ENCODE results near the gene SF3B5.

Gene SF3B5

GRCh38 chr6:144131248-144131709 is 35.9 kb upstream of the SF3B5 start:
- no peak overlapping the region for H3K56ac ChIP-seq (ENCODE audit: low read length)
- no peak overlapping the region for H2BK5ac ChIP-seq (ENCODE audit: low read length)
- WGBS (ENCODE audit: extremely low coverage, insufficient coverage, low lambda C conversion rate): no CpG with 5 or more reads among the region's 1 CpG
- H3K4me3 ChIP-seq (ENCODE audit: low read length): no peak overlapping the region
- no peaks in the 10 kb centered on the region for H3K4me1 ChIP-seq (ENCODE audit: control insufficient read depth, low read depth, low read length)
- H3K79me2 ChIP-seq (ENCODE audit: control insufficient read depth, insufficient read depth, low read length): no peaks in the 10 kb centered on the region
- H3K79me1 ChIP-seq (ENCODE audit: low read length): no peaks in the 10 kb centered on the region
- H2BK120ac ChIP-seq (ENCODE audit: low read depth, low read length): no peak overlapping the region
- H3K27ac ChIP-seq (ENCODE audit: low read depth, low read length): no peak overlapping the region
- no peak overlapping the region for H4K5ac ChIP-seq (ENCODE audit: low read length)
- no peaks in the 10 kb centered on the region for H3K36me3 ChIP-seq (ENCODE audit: control insufficient read depth, insufficient read depth, low read length)
- H3K4me2 ChIP-seq (ENCODE audit: low read length): no peak overlapping the region
- no peak overlapping the region for H3K9ac ChIP-seq (ENCODE audit: low read length)
- no peak for DNase-seq
- no peak overlapping the region for H4K8ac ChIP-seq (ENCODE audit: low read depth, low read length)
- H3K23ac ChIP-seq (ENCODE audit: low read length): no peak overlapping the region
- H2AK5ac ChIP-seq (ENCODE audit: low read length): no peak overlapping the region
- no peak overlapping the region for H3K18ac ChIP-seq (ENCODE audit: low read length)
- no peak overlapping the region for H2BK15ac ChIP-seq (replicated peaks; ENCODE audit: low read depth)
- no peak overlapping the region for H3K4ac ChIP-seq (ENCODE audit: low read depth, low read length)
- H3K27me3 ChIP-seq (ENCODE audit: insufficient read depth, low read length, poor library complexity): no peaks in the 10 kb centered on the region

- H2AK5ac ChIP-seq (ENCODE audit: low read length): no peak overlapping the region
- H3K23ac ChIP-seq (ENCODE audit: low read length): peak overlapping the region; percentile 6
- H2BK5ac ChIP-seq (ENCODE audit: low read length): no peak overlapping the region
- no peak overlapping the region for H3K18ac ChIP-seq (ENCODE audit: low read length)
- H3K4ac ChIP-seq (ENCODE audit: low read depth, low read length): no peak overlapping the region
- H3K36me3 ChIP-seq (ENCODE audit: control insufficient read depth, insufficient read depth, low read length): no peaks in the 10 kb centered on the region
- no peak overlapping the region for H2BK120ac ChIP-seq (ENCODE audit: low read depth, low read length)
- no peak overlapping the region for H3K56ac ChIP-seq (ENCODE audit: low read length)
- DNase-seq: no peak
- no peaks in the 10 kb centered on the region for H3K4me1 ChIP-seq (ENCODE audit: control insufficient read depth, low read depth, low read length)
- no peaks in the 10 kb centered on the region for H3K79me2 ChIP-seq (ENCODE audit: control insufficient read depth, insufficient read depth, low read length)
- no CpG with 5 or more reads among the region's 6 CpGs for WGBS (ENCODE audit: extremely low coverage, insufficient coverage, low lambda C conversion rate)
- no peaks in the 10 kb centered on the region for H3K79me1 ChIP-seq (ENCODE audit: low read length)
- H3K4me3 ChIP-seq (ENCODE audit: low read length): no peak overlapping the region
- no peaks in the 10 kb centered on the region for H3K27me3 ChIP-seq (ENCODE audit: insufficient read depth, low read length, poor library complexity)
- no peak overlapping the region for H3K27ac ChIP-seq (ENCODE audit: low read depth, low read length)
- no peak overlapping the region for H3K4me2 ChIP-seq (ENCODE audit: low read length)
- no peak overlapping the region for H2BK15ac ChIP-seq (replicated peaks; ENCODE audit: low read depth)
- H4K8ac ChIP-seq (ENCODE audit: low read depth, low read length): no peak overlapping the region
- H3K9ac ChIP-seq (ENCODE audit: low read length): no peak overlapping the region
- H4K5ac ChIP-seq (ENCODE audit: low read length): no peak overlapping the region
These were observed 34.1 kb upstream of the SF3B5 start for GRCh38 chr6:144129469-144129868.

- Histone ChIP-seq H3K27me3 (ENCODE audit: insufficient read depth, low read length, poor library complexity) (no peaks in the 10 kb centered on the region), H3K36me3 (ENCODE audit: control insufficient read depth, insufficient read depth, low read length) (no peaks in the 10 kb centered on the region), H2BK5ac (ENCODE audit: low read length) (no peak overlapping the region), H2BK120ac (ENCODE audit: low read depth, low read length) (no peak overlapping the region), H4K5ac (ENCODE audit: low read length) (no peak overlapping the region), H3K18ac (ENCODE audit: low read length) (no peak overlapping the region), H3K23ac (ENCODE audit: low read length) (no peak overlapping the region), H3K27ac (ENCODE audit: low read depth, low read length) (no peak overlapping the region), H2BK15ac (replicated peaks; ENCODE audit: low read depth) (no peak overlapping the region), H3K9ac (ENCODE audit: low read length) (no peak overlapping the region), H3K79me1 (ENCODE audit: low read length) (no peaks in the 10 kb centered on the region), H3K4ac (ENCODE audit: low read depth, low read length) (no peak overlapping the region), H3K4me3 (ENCODE audit: low read length) (no peak overlapping the region), H3K79me2 (ENCODE audit: control insufficient read depth, insufficient read depth, low read length) (no peaks in the 10 kb centered on the region), H3K4me1 (ENCODE audit: control insufficient read depth, low read depth, low read length) (no peaks in the 10 kb centered on the region), H3K4me2 (ENCODE audit: low read length) (no peak overlapping the region), H3K56ac (ENCODE audit: low read length) (no peak overlapping the region), H2AK5ac (ENCODE audit: low read length) (no peak overlapping the region), H4K8ac (ENCODE audit: low read depth, low read length) (no peak overlapping the region)
- no CpG with 5 or more reads among the region's 6 CpGs for WGBS (ENCODE audit: extremely low coverage, insufficient coverage, low lambda C conversion rate)
- no peak for DNase-seq
These were observed 31.7 kb upstream of the SF3B5 start for GRCh38 chr6:144127097-144127496.

GRCh38 chr6:144123836-144124235 is 28.5 kb upstream of the SF3B5 start:
- DNase-seq: no peak
- Histone ChIP-seq H3K4me2 (ENCODE audit: low read length) (no peak overlapping the region), H2BK120ac (ENCODE audit: low read depth, low read length) (no peak overlapping the region), H3K79me2 (ENCODE audit: control insufficient read depth, insufficient read depth, low read length) (no peaks in the 10 kb centered on the region), H2AK5ac (ENCODE audit: low read length) (no peak overlapping the region), H3K23ac (ENCODE audit: low read length) (no peak overlapping the region), H3K79me1 (ENCODE audit: low read length) (no peaks in the 10 kb centered on the region), H3K18ac (ENCODE audit: low read length) (no peak overlapping the region), H4K8ac (ENCODE audit: low read depth, low read length) (no peak overlapping the region), H4K5ac (ENCODE audit: low read length) (no peak overlapping the region), H3K36me3 (ENCODE audit: control insufficient read depth, insufficient read depth, low read length) (no peaks in the 10 kb centered on the region), H2BK15ac (replicated peaks; ENCODE audit: low read depth) (no peak overlapping the region), H3K4me3 (ENCODE audit: low read length) (no peak overlapping the region), H3K9ac (ENCODE audit: low read length) (no peak overlapping the region), H3K27me3 (ENCODE audit: insufficient read depth, low read length, poor library complexity) (no peaks in the 10 kb centered on the region), H3K4me1 (ENCODE audit: control insufficient read depth, low read depth, low read length) (no peaks in the 10 kb centered on the region), H3K56ac (ENCODE audit: low read length) (no peak overlapping the region), H3K4ac (ENCODE audit: low read depth, low read length) (no peak overlapping the region), H2BK5ac (ENCODE audit: low read length) (no peak overlapping the region), H3K27ac (ENCODE audit: low read depth, low read length) (no peak overlapping the region)
- no CpG with 5 or more reads among the region's 2 CpGs for WGBS (ENCODE audit: extremely low coverage, insufficient coverage, low lambda C conversion rate)

GRCh38 chr6:144123421-144123820 is 28.0 kb upstream of the SF3B5 start:
- H3K79me1 ChIP-seq (ENCODE audit: low read length): no peaks in the 10 kb centered on the region
- H3K4me2 ChIP-seq (ENCODE audit: low read length): no peak overlapping the region
- no peak overlapping the region for H3K18ac ChIP-seq (ENCODE audit: low read length)
- no peak overlapping the region for H2BK15ac ChIP-seq (replicated peaks; ENCODE audit: low read depth)
- H3K4me1 ChIP-seq (ENCODE audit: control insufficient read depth, low read depth, low read length): no peaks in the 10 kb centered on the region
- no peak overlapping the region for H3K23ac ChIP-seq (ENCODE audit: low read length)
- H3K56ac ChIP-seq (ENCODE audit: low read length): no peak overlapping the region
- WGBS (ENCODE audit: extremely low coverage, insufficient coverage, low lambda C conversion rate): no CpG with 5 or more reads among the region's 2 CpGs
- H3K27ac ChIP-seq (ENCODE audit: low read depth, low read length): no peak overlapping the region
- no peak overlapping the region for H3K4ac ChIP-seq (ENCODE audit: low read depth, low read length)
- H2AK5ac ChIP-seq (ENCODE audit: low read length): no peak overlapping the region
- no peak overlapping the region for H3K4me3 ChIP-seq (ENCODE audit: low read length)
- H3K79me2 ChIP-seq (ENCODE audit: control insufficient read depth, insufficient read depth, low read length): no peaks in the 10 kb centered on the region
- no peak overlapping the region for H2BK5ac ChIP-seq (ENCODE audit: low read length)
- no peak overlapping the region for H3K9ac ChIP-seq (ENCODE audit: low read length)
- no peak overlapping the region for H4K5ac ChIP-seq (ENCODE audit: low read length)
- H3K27me3 ChIP-seq (ENCODE audit: insufficient read depth, low read length, poor library complexity): no peaks in the 10 kb centered on the region
- H2BK120ac ChIP-seq (ENCODE audit: low read depth, low read length): no peak overlapping the region
- no peaks in the 10 kb centered on the region for H3K36me3 ChIP-seq (ENCODE audit: control insufficient read depth, insufficient read depth, low read length)
- no peak overlapping the region for H4K8ac ChIP-seq (ENCODE audit: low read depth, low read length)
- no peak for DNase-seq

- no peaks in the 10 kb centered on the region for H3K79me2 ChIP-seq (ENCODE audit: control insufficient read depth, insufficient read depth, low read length)
These were observed 27.5 kb upstream of the SF3B5 start for GRCh38 chr6:144122861-144123260.

More at GRCh38 chr6:144122861-144123260, 27.5 kb upstream of the SF3B5 start:
- no peak overlapping the region for H3K23ac ChIP-seq (ENCODE audit: low read length)
- no peaks in the 10 kb centered on the region for H3K36me3 ChIP-seq (ENCODE audit: control insufficient read depth, insufficient read depth, low read length)
- H3K18ac ChIP-seq (ENCODE audit: low read length): no peak overlapping the region
- H3K79me1 ChIP-seq (ENCODE audit: low read length): no peaks in the 10 kb centered on the region
- H3K56ac ChIP-seq (ENCODE audit: low read length): no peak overlapping the region
- no peak overlapping the region for H4K8ac ChIP-seq (ENCODE audit: low read depth, low read length)
- H3K4ac ChIP-seq (ENCODE audit: low read depth, low read length): no peak overlapping the region
- no peak overlapping the region for H4K5ac ChIP-seq (ENCODE audit: low read length)
- no peak overlapping the region for H3K4me2 ChIP-seq (ENCODE audit: low read length)
- no peak for DNase-seq
- no peak overlapping the region for H2BK120ac ChIP-seq (ENCODE audit: low read depth, low read length)
- H3K27me3 ChIP-seq (ENCODE audit: insufficient read depth, low read length, poor library complexity): no peaks in the 10 kb centered on the region
- H2AK5ac ChIP-seq (ENCODE audit: low read length): no peak overlapping the region
- H2BK15ac ChIP-seq (replicated peaks; ENCODE audit: low read depth): no peak overlapping the region
- H2BK5ac ChIP-seq (ENCODE audit: low read length): no peak overlapping the region
- H3K4me1 ChIP-seq (ENCODE audit: control insufficient read depth, low read depth, low read length): no peaks in the 10 kb centered on the region
- no peak overlapping the region for H3K4me3 ChIP-seq (ENCODE audit: low read length)
- H3K27ac ChIP-seq (ENCODE audit: low read depth, low read length): no peak overlapping the region
- no peak overlapping the region for H3K9ac ChIP-seq (ENCODE audit: low read length)
